ENCODE measurements around the gene MEX3A. TPM values are rescaled to one million over a fixed set of nuclear protein-coding genes. Genes with fewer than 3 reads are reported as not detected.

The MEX3A gene
- total RNA-seq = 10 to 100 TPM in 4 of 7 donors, 1 to 10 TPM in 3; 3.5 to 12.4 (median 10.2) TPM
- polyA plus RNA-seq = 1 to 10 TPM; 5.6 to 6.6 TPM
- long read RNA-seq, donor 1, full-length matches to known transcripts = 4 of 30 reads
- long read RNA-seq, donor 1, partial matches to known transcripts = 0 of 30 reads
- long read RNA-seq, donor 1, other reads (novel, unspliced or antisense) = 26 of 30 reads
- long read RNA-seq, donor 2, full-length matches to known transcripts = 12 of 12 reads
- long read RNA-seq, donor 2, partial matches to known transcripts = 0 of 12 reads
- long read RNA-seq, donor 2, other reads (novel, unspliced or antisense) = 0 of 12 reads
- long read RNA-seq, donor 3, full-length matches to known transcripts = 4 of 17 reads
- long read RNA-seq, donor 3, partial matches to known transcripts = 0 of 17 reads
- long read RNA-seq, donor 3, other reads (novel, unspliced or antisense) = 13 of 17 reads

DNA sequence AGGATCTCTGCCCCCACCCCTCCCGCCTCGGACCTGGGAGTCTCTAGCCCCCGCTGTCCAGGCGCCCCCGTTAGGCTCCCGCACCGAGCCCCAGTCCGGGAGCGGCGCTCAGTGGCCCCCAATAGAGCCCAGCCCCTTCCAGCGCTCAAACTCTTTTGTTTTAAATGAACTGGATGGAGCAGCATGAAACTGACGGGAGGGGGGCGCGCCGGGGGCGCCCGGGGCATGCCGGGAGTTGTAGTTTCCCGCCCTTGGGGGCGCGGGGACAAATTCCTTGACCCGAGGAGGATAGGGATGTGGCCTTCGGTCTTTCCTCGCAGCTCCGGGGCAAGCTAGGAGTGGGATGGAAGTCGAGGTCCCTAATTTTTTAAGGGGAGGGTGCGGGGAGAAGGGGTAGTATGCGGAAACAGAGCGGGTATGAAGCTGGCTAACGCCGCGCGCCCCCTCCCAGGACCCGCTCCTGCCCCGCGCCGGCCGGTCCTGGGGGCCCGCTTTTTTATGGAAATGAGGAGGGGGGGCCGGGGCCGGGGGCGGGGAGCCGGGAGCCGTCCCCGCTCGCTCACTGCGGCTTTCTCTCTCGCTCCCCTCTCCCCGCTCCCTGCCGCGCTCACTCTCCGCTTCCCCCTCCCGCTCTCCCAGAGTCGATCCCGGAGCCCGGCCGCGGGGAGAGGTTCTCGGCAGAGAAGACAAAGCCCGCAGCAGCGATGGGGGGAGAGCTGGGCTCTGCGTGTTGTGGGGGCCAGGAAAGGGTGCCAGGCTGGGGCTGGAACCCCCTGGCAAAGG, at the start of gene MEX3A:
Gene MEX3A (minus strand): TSS at position 157 of the 783 bp plus-strand sequence. CDS start 467 bp downstream, outside the sequence.
- DNase-seq = peak; percentile 79 to 90 (median 85)
- no peaks in the 10 kb centered on the region for H3K27me3 ChIP-seq
- H3K9me3 ChIP-seq = no peaks in the 10 kb centered on the region
- H3K36me3 ChIP-seq = no peaks in the 10 kb centered on the region
- H3K4me1 ChIP-seq (ENCODE audit: insufficient read depth) = peaks cover 2% of the 10 kb centered on the region
- 0 to 1% (median 1%) methylated on average over 60 to 62 of the region's 62 CpGs for WGBS, 3 donors
- intact Hi-C loops (cut with DNase I) = no loop called here
- peak within 1 kb of the TSS; percentile 66 for H3K27ac ChIP-seq
- H3K4me3 ChIP-seq = peak within 1 kb of the TSS; percentile 81
- TF ChIP-seq POLR2A (IDR thresholded peaks at IDR 0.05) = peak; percentile 28
- TF ChIP-seq EP300 (IDR thresholded peaks at IDR 0.05) = no peak
- TF ChIP-seq, protein P1, sequence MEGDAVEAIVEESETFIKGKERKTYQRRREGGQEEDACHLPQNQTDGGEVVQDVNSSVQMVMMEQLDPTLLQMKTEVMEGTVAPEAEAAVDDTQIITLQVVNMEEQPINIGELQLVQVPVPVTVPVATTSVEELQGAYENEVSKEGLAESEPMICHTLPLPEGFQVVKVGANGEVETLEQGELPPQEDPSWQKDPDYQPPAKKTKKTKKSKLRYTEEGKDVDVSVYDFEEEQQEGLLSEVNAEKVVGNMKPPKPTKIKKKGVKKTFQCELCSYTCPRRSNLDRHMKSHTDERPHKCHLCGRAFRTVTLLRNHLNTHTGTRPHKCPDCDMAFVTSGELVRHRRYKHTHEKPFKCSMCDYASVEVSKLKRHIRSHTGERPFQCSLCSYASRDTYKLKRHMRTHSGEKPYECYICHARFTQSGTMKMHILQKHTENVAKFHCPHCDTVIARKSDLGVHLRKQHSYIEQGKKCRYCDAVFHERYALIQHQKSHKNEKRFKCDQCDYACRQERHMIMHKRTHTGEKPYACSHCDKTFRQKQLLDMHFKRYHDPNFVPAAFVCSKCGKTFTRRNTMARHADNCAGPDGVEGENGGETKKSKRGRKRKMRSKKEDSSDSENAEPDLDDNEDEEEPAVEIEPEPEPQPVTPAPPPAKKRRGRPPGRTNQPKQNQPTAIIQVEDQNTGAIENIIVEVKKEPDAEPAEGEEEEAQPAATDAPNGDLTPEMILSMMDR (IDR thresholded peaks at IDR 0.05) = peak in 1 of 3 donors; percentile 6

DNA sequence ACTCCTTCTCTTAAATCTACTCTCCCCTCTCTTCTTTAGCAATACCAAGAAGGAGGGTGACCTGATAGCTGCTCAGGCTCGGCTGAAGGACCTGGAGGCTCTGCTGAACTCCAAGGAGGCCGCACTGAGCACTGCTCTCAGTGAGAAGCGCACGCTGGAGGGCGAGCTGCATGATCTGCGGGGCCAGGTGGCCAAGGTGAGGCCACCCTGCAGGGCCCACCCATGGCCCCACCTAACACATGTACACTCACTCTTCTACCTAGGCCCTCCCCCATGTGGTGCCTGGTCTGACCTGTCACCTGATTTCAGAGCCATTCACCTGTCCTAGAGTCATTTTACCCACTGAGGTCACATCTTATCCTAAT, 48.3 kb upstream of the MEX3A start:
- WGBS, 3 donors = 67 to 76% (median 71%) methylated on average over 6 of the region's 6 CpGs
- Histone ChIP-seq H3K4me1 (ENCODE audit: insufficient read depth) (peaks cover 32% of the 10 kb centered on the region), H3K9me3 (no peaks in the 10 kb centered on the region), H3K36me3 (no peaks in the 10 kb centered on the region), H3K27ac (peak overlapping the region; percentile 95 to 99), H3K4me3 (no peak overlapping the region), H3K27me3 (no peaks in the 10 kb centered on the region)
- TF ChIP-seq, protein P1 (IDR thresholded peaks at IDR 0.05) = no peak
- TF ChIP-seq POLR2A (IDR thresholded peaks at IDR 0.05) = no peak
- DNase-seq = no peak
- intact Hi-C loops (cut with DNase I) = loop anchor here in 3 of 4 donors (1.0 to 2.0 kb wide), 2 partner anchors 34 kb away; no protein-coding TSS in a partner anchor

DNA sequence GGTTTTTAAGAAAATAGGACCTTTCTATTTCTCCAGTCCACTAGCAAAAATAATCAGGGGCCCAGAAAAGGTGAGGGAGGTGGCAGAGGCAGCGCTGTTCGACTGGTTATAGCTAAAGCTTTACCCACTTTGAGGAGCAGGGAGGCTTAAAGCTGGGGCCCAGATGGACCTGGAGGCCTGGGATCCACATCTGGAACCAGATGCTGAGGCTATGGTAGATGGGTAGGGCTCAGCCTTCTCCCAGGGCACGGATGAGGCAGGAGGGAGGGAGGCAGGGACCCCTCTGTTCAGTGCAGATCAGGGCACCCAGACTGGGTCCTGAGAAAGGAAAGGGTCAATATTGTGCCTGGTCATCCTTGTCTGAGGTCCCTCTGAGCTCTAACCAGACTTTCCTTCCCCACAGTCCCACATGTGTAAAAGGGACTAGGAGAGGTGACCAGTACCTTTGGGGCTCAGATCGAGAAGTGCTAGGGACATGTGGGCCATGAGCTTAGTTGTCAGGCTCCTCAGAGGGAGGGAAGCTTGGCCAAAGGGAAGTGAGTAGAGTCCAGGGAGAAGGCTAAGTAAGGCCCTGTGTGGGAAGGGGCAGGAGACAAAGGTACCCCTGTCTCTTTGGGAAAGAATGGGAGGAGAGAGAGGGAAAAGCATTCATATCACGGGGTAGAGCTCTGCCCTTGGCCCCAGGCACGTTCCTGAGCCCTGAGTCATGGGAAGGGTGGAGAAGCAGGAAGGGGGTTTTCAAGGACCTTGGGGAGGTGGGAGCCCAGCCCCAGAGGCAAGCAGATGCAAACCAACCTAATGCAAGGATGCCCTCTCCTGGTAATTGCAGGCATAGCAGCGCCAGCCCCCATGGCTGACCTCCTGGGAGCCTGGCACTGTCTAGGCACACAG, 47.7 kb upstream of the MEX3A start:
- Histone ChIP-seq H3K27ac (peak overlapping the region; percentile 95 to 99), H3K4me3 (peak overlapping the region; percentile 17), H3K27me3 (no peaks in the 10 kb centered on the region), H3K9me3 (no peaks in the 10 kb centered on the region), H3K36me3 (no peaks in the 10 kb centered on the region), H3K4me1 (ENCODE audit: insufficient read depth) (peaks cover 39% of the 10 kb centered on the region)
- DNase-seq = peak; percentile 93 to 97 (median 95)
- peak; percentile 44 for TF ChIP-seq POLR2A (IDR thresholded peaks at IDR 0.05)
- TF ChIP-seq, protein P1 (IDR thresholded peaks at IDR 0.05) = peak; percentile 94 to 100 (median 99)
- no peak for TF ChIP-seq EP300 (IDR thresholded peaks at IDR 0.05)
- intact Hi-C loops (cut with DNase I) = loop anchor here (1.0 to 2.0 kb wide), 2 partner anchors 33 to 34 kb away; no protein-coding TSS in a partner anchor
- 9 to 11% (median 11%) methylated on average over 7 of the region's 7 CpGs for WGBS, 3 donors

Measured in ovary (tissue), 10 donors.